Neural cell (in vitro differentiated cells): Measurements from ENCODE around the gene TUBA4B.

Experiments used
- EP300 ChIP-seq: fragments of 450-650 bp; conservative IDR thresholded peaks from 2 replicates; pipeline ENCODE4 v1.6.1; 2014; ENCODE audit warnings: antibody characterized with exemption, mild to moderate bottlenecking, moderate library complexity; ENCODE audit not compliant: poor library complexity, severe bottlenecking
- POLR2AphosphoS5 ChIP-seq: IDR thresholded peaks from 2 replicates; pipeline ENCODE4 v1.6.1; 2012
- REST ChIP-seq: IDR thresholded peaks from 2 replicates; pipeline ENCODE4 v1.6.1; 2012; ENCODE audit warnings: borderline replicate concordance
- SMC3 ChIP-seq: fragments of 450-650 bp; conservative IDR thresholded peaks from 2 replicates; pipeline ENCODE4 v1.6.1; 2014; ENCODE audit warnings: antibody characterized with exemption, mild to moderate bottlenecking, moderate library complexity; ENCODE audit not compliant: poor library complexity
- TAF1 ChIP-seq: IDR thresholded peaks from 2 replicates; pipeline ENCODE4 v1.6.1; 2012; ENCODE audit warnings: low read depth
- TF ChIP-seq, protein P1 (sequence below): fragments of 450-650 bp; IDR thresholded peaks from 2 replicates; pipeline ENCODE4 v1.5.1; 2014; ENCODE audit warnings: antibody characterized with exemption, mild to moderate bottlenecking, moderate library complexity; ENCODE audit not compliant: poor library complexity, severe bottlenecking

GRCh38 chr2:219296142-219296541, 43.1 kb downstream of the TUBA4B start:
- TF ChIP-seq, protein P1, sequence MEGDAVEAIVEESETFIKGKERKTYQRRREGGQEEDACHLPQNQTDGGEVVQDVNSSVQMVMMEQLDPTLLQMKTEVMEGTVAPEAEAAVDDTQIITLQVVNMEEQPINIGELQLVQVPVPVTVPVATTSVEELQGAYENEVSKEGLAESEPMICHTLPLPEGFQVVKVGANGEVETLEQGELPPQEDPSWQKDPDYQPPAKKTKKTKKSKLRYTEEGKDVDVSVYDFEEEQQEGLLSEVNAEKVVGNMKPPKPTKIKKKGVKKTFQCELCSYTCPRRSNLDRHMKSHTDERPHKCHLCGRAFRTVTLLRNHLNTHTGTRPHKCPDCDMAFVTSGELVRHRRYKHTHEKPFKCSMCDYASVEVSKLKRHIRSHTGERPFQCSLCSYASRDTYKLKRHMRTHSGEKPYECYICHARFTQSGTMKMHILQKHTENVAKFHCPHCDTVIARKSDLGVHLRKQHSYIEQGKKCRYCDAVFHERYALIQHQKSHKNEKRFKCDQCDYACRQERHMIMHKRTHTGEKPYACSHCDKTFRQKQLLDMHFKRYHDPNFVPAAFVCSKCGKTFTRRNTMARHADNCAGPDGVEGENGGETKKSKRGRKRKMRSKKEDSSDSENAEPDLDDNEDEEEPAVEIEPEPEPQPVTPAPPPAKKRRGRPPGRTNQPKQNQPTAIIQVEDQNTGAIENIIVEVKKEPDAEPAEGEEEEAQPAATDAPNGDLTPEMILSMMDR: no peak
- TF ChIP-seq TAF1: no peak
- no peak for TF ChIP-seq POLR2AphosphoS5
- TF ChIP-seq SMC3: no peak
- no peak for TF ChIP-seq REST
- TF ChIP-seq EP300: no peak
